Dedifferentiated amniotic fluid mesenchymal stem cell (primary cell): ENCODE data around the gene TCF7.
A peak's percentile ranks its signal among the peaks of the same experiment; 100 is the strongest.

Experiments used
- DNase-seq: peaks from one replicate; pipeline ENCODE4 v3.0.0-alpha.2; 2016; ENCODE audit errors: extremely low spot score

TCF7 gene

DNA sequence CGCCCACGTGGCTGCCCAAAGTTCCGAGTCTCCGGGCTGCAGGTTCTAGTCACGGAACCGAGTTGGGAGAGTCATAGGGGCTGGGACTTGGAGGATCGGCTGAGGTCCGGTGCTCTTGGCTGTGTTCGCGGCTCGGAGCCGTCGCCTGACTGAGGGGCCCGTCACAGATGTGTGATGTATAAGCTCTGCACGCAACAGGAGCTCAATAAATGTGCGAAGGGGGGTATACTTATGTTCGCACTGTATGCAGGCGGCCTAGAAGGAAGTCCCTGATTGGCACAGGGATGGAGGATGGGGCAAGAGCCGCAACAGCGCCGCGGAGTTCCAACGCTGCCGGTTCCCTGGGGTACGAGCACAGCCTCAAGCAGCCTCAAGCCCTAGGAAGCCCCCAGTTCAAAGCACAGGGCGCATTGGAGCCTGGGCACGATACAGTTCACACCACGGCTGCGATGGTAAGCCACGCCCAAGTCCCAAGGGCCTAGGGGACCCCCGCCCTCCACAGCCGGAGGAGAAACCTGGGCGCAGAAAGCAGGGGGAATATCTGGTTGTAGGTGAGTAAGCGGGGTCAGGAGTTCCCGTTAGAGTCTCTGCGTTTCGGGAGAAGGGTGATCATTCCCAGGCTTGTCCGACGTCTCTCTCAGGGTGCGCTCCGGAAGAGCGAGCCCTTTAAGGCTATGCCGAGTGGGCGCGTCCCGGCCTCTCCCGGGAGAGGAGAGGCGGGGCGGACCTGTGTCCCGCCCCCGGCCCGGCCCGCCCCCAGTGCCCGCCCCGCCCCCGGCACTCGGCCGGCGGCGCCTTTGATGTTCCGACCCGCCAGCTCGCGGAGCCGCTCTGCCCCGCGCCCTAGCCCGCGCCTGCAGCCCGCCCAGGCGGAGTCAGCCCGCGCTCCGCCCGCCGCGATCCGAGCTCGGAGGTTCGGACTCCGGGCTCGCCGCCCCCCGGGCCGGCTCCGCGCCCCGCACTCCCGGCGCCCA is at the start of gene TCF7:
Gene TCF7 (plus strand): TSS at position 780 of the 974 bp plus-strand sequence. CDS start 226 bp downstream, outside the sequence.
- DNase-seq: peak; percentile 21

GRCh38 chr5:134069553-134069952 is 44.9 kb upstream of the TCF7 start:
- no peak for DNase-seq

- DNase-seq: no peak
Measured at GRCh38 chr5:134070725-134071613, 43.5 kb upstream of the TCF7 start.

- DNase-seq: no peak
Measured at GRCh38 chr5:134071614-134072207, 42.8 kb upstream of the TCF7 start.

- no peak for DNase-seq
Measured at GRCh38 chr5:134072471-134073210, 41.8 kb upstream of the TCF7 start.

DNA sequence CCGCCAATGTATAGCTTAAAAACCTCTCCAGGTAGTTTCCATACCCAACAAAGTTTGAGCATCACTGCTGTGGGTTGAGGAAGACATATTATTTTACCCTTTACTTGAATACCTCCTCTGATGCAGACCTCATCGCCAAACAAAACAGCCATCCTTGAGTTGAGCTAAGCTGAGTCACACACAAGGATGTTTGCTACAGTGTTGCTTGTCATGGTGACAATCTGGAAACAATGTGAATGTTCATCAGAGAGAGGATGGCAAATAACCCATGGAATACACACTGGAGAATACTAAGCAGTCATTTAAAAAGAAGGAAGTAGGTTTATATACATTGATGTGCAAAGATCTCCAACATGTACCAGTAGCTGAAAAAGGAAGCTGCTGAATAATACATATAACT is 41.1 kb upstream of the TCF7 start:
- no peak for DNase-seq

DNA sequence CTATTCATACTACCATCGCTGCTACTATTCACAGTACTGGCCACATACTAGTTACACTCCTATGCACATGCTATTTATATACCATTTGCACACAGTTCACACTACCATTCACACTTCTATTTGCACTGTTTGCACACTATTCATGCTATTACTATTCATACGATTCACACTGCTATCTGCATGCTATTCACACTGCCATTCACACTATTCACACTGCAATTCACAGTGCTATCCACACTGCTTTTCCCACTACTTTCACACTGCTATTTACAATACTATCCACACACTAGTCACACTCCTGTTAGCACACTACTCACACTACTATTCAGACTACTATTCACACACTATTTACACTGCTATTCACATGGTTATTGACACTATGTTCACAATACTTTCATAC is 39.4 kb upstream of the TCF7 start:
- DNase-seq: no peak

- no peak for DNase-seq
Measured at GRCh38 chr5:134077926-134078580, 36.4 kb upstream of the TCF7 start.

DNA sequence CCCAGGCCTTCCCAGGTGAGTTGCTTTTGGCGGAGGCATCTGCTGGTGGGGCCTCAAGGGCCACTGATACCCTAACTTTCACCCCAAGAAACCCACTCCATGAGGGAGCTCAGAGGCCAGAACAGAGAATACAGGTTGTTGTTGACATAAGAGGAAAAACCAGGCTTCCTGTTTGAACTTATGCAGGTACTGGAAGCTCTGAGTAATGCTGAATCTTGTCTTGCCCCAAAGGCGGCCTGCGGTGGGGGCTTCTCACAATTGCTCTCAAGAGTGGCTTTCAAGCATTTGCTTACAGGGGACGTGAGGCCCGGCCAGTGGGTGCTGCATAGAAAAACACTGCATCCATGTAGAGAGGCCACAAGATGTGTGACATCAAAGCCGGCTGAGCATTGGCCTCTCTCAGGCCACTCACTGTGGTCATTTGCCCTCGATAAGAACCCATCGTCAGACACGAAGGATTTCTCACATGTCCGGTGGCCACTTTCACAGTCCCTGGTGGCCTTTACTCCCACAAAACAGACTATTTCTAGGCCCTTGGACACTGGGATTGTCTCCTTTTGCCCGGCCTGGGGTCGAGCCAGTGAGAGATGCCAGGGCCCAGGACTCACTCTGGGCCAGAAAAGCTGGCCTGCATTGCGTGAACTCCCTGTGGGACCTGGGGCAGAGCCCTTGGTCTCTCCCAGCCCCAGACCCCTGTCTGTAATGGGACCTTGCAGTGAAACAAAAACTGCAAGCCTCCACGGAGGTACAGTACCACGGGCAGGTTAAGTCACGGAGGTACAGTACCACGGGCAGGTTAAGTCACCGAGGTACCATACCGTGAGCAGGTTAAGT is 34.5 kb upstream of the TCF7 start:
- DNase-seq: no peak

- no peak for DNase-seq
Measured at GRCh38 chr5:134082264-134082992, 32.1 kb upstream of the TCF7 start.

DNA sequence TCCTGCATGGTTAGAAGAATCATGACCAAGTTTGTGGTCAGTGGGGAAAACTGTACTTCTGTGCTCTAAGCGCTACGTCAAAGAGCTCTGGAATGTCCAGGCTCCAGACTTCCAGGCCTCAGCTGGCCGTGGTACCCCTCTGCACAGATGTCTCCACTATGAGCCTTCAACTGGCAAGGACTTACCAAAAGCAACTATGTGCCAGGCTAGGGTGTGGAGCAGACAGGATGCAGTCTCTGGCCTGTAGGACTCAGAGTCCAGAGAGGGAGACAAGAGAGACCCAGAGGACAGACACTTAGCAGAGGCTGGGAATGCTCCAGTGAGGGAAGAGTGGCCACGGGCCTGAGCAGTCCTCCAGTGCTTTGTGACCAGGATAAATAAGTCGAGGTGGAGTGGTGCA is 31.0 kb upstream of the TCF7 start:
- DNase-seq: no peak

DNA sequence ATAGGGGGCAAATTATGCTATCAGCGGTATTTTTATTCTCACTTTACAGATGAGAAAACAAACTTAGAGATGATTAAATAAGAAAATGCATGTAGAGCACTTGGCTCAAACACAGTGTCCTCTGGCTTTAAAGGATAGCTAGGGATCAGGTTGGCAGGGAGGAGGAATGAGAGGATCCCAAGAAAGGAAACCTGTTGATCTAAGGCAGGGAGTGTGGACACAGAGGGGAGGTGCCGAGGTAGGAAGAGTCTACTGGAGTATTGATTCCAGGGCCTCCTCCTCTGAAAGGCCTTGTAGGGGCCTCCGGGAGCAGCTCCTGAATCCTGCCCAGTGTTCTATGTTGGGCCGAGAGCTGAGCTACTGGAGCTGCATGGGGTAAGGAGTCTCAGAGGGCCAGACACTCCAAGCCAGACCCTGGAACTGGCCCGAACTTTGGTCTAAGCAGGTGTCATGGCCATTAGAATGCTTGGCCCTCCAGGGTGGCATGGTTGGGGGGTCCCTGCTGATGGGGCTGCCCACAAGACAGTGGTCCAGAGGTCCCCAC is 30.4 kb upstream of the TCF7 start:
- DNase-seq: no peak

DNA sequence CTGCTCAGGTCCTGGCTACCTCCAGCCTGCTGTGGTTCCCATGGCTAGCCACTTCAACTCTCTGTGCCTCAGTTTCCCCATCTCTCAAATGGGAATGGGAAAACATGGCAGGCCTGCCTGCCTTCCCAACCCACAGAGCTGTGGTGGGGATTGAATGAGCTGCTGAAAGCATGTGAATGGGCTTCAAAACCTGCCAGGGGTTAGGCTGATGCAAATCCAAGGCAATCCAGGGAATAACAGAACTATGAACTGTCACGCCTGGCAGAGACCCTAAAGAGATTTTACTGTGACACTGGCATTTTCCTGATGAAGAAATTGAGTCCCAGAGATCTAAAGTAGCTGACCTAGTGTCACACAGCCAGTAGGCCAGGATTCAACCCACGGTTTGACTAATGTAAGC is 29.9 kb upstream of the TCF7 start:
- no peak for DNase-seq

- no peak for DNase-seq
Measured at GRCh38 chr5:134085411-134085810, 29.1 kb upstream of the TCF7 start.

DNA sequence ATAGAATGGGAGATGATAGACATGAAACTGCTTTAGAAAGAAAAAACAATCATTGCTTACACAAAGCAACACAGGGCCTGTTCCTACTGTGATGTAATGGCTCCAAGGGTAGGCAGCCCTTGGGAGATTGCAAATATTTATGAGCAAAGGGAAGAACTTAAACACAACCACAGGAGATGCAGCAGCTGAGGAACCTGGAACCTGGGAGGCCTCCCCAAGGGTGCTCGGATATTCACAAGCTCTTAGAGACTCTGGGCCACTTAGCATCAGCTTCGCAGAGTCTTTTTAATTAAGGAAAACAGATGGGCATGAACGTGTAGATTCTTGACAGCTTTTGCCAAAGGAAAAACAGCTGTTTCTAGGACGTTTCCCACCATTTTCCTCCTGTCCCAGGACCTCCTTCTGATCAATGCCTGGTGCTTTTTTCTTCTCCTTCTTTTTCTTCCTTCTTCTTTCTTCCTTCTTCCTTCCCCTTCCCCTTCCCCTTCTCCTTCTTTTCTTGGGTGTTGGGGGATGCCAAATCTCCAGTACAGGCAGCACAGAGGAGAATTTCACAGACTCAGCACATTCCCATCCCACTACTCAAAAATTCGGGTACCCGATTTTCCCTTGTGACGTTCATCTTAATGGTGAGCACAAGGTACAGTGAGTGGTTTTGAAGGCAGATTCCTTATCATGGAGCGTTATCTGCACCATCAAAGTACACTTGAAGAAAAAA is 28.1 kb upstream of the TCF7 start:
- DNase-seq: no peak

DNA sequence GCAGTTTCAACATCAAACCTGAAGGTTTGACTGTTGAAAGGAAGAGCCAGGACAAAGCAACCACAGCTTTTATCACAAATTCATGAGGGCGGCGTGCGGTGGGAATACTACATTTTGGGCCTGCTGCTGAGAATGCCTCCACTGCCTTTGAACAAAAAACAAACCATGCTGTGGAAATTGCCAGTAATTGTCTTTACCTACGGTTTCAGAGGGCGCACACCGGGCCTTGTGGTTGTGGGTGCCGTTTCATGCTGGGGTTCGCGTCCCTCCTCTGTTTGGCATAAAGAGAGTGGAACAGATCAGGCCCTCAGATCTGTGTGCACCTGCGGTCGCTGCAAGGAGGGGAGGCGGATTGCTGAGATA is 27.6 kb upstream of the TCF7 start:
- DNase-seq: no peak

DNA sequence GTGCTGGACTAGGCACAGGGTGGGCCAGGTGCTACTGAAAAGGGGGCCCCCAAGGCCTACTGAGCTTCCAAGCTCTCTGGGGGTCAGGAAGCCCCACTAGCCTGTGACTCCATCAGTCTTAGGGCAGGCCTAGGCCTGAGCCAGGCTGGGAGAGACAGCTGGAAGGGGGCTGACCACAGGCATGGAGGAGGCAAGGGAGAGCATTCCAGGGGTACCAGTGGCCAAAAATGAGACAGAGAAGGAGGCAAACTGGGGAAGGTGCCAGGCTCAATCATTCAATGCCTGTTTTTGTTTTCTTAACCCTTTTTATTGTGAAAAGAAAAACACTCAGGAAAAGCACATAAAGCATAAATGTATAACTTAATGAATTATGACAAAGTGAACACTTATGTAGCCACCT is 26.2 kb upstream of the TCF7 start:
- no peak for DNase-seq

GRCh38 chr5:134088994-134089560 is 25.4 kb upstream of the TCF7 start:
- no peak for DNase-seq
